ENCODE results near the gene RXRA.

DNA sequence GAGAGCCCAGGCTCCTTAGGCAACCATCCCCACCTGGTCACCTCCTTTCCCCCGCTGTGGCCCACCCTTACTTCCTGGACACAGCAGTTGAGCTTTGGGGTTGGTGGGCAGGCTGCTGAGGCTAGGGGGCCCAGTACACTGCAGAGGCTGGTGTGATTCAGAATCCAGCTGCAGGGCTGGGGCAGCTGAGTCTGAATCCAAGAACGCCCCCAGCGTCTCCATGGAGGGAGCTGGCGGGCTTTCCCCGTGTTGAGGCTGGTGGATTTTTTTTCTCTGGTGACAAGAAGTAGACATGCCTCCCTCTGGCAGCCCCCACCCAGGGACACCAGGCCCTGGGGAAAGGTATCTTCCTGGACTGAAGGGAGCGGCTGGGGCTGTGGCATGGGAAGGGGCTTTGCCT, 104.8 kb downstream of the RXRA start:
- TF ChIP-seq, protein P1, sequence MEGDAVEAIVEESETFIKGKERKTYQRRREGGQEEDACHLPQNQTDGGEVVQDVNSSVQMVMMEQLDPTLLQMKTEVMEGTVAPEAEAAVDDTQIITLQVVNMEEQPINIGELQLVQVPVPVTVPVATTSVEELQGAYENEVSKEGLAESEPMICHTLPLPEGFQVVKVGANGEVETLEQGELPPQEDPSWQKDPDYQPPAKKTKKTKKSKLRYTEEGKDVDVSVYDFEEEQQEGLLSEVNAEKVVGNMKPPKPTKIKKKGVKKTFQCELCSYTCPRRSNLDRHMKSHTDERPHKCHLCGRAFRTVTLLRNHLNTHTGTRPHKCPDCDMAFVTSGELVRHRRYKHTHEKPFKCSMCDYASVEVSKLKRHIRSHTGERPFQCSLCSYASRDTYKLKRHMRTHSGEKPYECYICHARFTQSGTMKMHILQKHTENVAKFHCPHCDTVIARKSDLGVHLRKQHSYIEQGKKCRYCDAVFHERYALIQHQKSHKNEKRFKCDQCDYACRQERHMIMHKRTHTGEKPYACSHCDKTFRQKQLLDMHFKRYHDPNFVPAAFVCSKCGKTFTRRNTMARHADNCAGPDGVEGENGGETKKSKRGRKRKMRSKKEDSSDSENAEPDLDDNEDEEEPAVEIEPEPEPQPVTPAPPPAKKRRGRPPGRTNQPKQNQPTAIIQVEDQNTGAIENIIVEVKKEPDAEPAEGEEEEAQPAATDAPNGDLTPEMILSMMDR (IDR thresholded peaks at IDR 0.05) = no peak
- TF ChIP-seq POLR2A (IDR thresholded peaks at IDR 0.05) = no peak
